PFSK-1 (cell line): Measurements from ENCODE around the gene MACROH2A1.

Source experiments
- FOXP2 ChIP-seq: optimal IDR thresholded peaks from 2 replicates; pipeline ENCODE3; 2011; ENCODE audit warnings: borderline replicate concordance, control low read depth, inconsistent platforms; ENCODE audit not compliant: insufficient read depth; ENCODE audit errors: extremely low read length, extremely low read depth
- POLR2AphosphoS5 ChIP-seq: IDR thresholded peaks from 2 replicates; pipeline ENCODE4 v1.6.1; 2012; ENCODE audit warnings: low read depth, mild to moderate bottlenecking, control low read depth, low read length, moderate library complexity
- SIN3A ChIP-seq: IDR thresholded peaks from 2 replicates; pipeline ENCODE4 v1.6.1; 2012; ENCODE audit warnings: mild to moderate bottlenecking, low read length, moderate library complexity, borderline replicate concordance; ENCODE audit not compliant: insufficient read depth
- TAF1 ChIP-seq: IDR thresholded peaks from 2 replicates; pipeline ENCODE4 v1.6.1; 2012; ENCODE audit warnings: low read length, control low read depth, borderline replicate concordance; ENCODE audit not compliant: insufficient read depth
- TF ChIP-seq, protein P1 (sequence below), 2 experiments: IDR thresholded peaks; 2 replicates each; pipeline versions ENCODE4 v1.6.1 to v1.8.0; 2011 to 2012; ENCODE audit warnings: low read depth in 2 of 2, low read length in 2 of 2, control low read depth in 1 of 2, inconsistent platforms in 1 of 2, mild to moderate bottlenecking in 1 of 2, moderate library complexity in 1 of 2; ENCODE audit not compliant: insufficient read depth in 1 of 2

Gene MACROH2A1

DNA sequence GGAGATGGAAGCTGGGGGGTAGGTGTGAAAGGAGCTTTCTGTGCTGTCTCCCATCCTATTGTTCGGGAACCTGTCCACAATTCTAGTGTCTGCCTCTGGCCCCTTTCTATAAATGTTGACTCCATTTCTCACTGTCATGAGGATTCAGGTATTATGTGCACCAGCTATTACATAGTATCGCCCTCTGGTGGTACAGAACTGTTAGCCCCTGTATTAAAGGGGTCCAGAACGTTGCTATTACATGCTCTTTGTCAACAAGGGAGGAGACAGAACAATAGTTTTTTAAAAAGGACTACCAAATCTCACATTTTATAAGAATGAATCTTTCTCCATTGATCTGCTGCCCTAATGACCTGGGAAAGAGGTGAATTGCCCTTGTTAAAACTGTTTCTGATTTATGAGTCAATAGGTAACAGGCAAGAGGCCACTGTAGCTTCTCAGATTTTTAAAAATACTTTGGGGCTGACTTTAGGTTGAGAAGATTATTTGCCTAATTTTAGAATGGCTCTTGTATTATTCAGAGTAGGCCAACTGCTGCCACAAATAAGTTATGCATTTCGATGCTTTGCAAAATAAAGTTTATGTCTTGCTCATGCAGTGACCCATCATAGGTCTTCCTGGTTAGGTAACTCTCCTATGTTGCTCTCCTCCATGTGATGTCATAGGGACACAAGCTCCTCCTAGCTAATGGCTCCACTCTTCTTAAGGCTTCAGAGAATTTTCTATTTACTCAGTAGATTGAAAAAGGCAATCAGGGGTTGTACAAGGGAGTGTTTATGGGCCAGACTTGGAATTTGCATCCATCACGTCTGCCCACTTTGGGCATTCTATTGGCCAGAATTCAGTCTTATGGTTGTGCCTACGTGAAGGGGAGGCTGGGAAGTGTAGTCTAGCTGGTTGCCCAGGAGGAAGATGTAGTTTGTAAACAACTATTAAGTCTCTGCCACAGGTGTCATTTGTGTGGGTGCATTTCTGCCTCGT is 27.4 kb upstream of the MACROH2A1 start:
- TF ChIP-seq SIN3A (no peak), FOXP2 (no peak), TAF1 (no peak), POLR2AphosphoS5 (no peak)
- TF ChIP-seq, protein P1, sequence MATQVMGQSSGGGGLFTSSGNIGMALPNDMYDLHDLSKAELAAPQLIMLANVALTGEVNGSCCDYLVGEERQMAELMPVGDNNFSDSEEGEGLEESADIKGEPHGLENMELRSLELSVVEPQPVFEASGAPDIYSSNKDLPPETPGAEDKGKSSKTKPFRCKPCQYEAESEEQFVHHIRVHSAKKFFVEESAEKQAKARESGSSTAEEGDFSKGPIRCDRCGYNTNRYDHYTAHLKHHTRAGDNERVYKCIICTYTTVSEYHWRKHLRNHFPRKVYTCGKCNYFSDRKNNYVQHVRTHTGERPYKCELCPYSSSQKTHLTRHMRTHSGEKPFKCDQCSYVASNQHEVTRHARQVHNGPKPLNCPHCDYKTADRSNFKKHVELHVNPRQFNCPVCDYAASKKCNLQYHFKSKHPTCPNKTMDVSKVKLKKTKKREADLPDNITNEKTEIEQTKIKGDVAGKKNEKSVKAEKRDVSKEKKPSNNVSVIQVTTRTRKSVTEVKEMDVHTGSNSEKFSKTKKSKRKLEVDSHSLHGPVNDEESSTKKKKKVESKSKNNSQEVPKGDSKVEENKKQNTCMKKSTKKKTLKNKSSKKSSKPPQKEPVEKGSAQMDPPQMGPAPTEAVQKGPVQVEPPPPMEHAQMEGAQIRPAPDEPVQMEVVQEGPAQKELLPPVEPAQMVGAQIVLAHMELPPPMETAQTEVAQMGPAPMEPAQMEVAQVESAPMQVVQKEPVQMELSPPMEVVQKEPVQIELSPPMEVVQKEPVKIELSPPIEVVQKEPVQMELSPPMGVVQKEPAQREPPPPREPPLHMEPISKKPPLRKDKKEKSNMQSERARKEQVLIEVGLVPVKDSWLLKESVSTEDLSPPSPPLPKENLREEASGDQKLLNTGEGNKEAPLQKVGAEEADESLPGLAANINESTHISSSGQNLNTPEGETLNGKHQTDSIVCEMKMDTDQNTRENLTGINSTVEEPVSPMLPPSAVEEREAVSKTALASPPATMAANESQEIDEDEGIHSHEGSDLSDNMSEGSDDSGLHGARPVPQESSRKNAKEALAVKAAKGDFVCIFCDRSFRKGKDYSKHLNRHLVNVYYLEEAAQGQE (IDR thresholded peaks at IDR 0.05; ENCODE audit: insufficient read depth in 1 of 2, low read depth in 2 of 2, low read length in 2 of 2), result no peak

DNA sequence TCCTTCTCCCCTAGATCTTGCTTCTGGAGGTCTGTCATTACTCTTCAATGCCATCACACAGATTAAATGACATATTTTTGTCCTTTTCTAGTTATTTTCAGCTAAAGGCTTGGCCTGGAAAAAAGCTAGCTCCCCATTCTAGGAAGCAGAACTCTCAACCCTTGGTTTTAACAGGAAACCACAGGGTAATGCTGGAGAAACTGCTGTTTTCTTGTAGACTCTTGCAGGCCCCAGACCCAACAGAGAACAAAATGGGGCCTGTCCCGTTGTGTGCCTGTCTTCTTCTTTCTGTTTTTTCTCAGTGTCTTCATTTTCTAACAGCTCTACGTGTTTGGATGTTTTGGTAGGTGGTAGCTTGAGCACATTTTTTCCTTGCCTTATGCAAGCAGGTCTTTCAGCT is 26.6 kb upstream of the MACROH2A1 start:
- TF ChIP-seq FOXP2 (no peak), POLR2AphosphoS5 (no peak), TAF1 (no peak)

DNA sequence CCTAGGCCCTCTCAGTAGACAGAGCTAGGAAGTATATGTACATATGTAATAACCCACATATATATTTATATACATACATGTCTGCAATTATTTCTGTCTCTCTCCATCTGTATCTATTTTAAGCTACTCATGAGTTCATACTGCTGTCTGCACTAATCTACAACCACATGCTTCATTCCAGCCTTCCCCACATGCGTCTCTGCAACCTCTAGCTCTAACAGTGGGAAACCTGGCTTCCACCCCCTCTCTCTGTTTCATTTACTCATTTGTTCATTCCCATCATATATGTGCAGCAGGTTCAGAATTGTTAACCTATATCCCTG is 24.8 kb upstream of the MACROH2A1 start:
- TF ChIP-seq FOXP2, result no peak
- TF ChIP-seq TAF1, result no peak
- TF ChIP-seq SIN3A, result no peak
- no peak for TF ChIP-seq POLR2AphosphoS5
- TF ChIP-seq, protein P1 (IDR thresholded peaks at IDR 0.05; ENCODE audit: insufficient read depth in 1 of 2, low read depth in 2 of 2, low read length in 2 of 2), result no peak

DNA sequence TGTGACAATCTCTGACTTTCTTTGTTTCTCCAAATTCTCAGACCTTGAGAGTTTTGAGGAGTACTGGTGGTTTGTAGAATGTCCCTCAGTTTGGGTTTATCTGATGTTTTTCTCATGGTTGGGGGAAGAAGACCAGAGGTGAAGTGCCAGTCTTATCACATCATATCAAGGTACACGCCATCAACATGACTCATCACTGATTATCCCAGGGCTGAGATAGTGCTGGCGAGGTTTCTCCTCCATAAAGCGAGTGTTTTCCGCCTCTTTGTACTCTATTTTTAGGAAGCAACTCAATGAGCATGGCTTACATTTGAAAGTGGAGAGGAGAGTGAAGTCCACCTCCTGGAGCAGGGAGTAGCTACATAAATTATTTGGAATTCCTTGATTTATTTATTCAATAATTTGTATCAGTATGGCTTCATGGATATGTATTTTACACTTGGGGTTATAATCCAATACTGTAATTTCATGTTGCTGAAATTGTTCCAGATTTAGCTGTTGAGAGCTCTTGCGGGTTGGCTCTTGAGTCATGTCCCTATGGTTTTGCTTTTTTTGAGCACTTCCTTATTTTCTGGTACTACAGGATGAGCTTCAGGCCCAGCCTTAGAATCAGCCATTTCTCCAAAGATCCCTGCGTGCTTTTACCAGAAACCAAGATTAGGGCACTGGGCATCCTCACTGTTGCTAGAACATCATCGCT is 24.3 kb upstream of the MACROH2A1 start:
- TF ChIP-seq TAF1 (no peak), POLR2AphosphoS5 (no peak), SIN3A (no peak), FOXP2 (no peak)
- TF ChIP-seq, protein P1 (IDR thresholded peaks at IDR 0.05; ENCODE audit: insufficient read depth in 1 of 2, low read depth in 2 of 2, low read length in 2 of 2), result no peak

DNA sequence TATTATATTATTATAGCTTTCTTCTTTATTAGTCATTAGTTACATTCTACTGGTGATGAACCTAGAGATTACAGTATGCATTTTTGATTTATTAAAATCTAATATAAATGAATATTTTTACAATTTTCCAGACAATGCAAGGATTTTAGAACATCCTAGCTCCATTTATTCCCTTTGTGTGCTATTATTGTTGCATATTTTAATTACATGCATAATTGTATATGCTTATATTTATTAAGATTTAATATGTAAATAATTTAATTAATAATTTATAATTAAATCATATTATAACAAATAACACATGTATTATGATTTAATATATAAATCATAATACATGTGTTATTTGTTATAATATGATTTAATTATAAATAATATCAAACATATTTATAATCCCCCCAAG is 23.4 kb upstream of the MACROH2A1 start:
- TF ChIP-seq, protein P1 (IDR thresholded peaks at IDR 0.05; ENCODE audit: insufficient read depth in 1 of 2, low read depth in 2 of 2, low read length in 2 of 2), result no peak
- no peak for TF ChIP-seq TAF1
- TF ChIP-seq POLR2AphosphoS5, result no peak
- TF ChIP-seq FOXP2, result no peak
- TF ChIP-seq SIN3A, result no peak
